DND-41 (cell line): Measurements from ENCODE around the gene DENND1C.

Experiments
- ATAC-seq: fragments of 200-7000 bp; cut with Tn5 transposase; 3 replicates; pipeline ENCODE4 v1.9.1; 2021; ENCODE audit warnings: low read depth; ENCODE audit not compliant: insufficient read depth
- DNase-seq: peaks from one replicate; pipeline ENCODE4 v3.0.0-alpha.2; 2020
- H2AFZ ChIP-seq: 2 replicates; pipeline ENCODE4 v1.6.0; 2012; ENCODE audit warnings: low read depth, low read length
- H3K27ac ChIP-seq: 2 replicates; pipeline ENCODE4 v1.5.1; 2012; ENCODE audit warnings: low read length, inconsistent platforms
- H3K27me3 ChIP-seq: fragments of 200-600 bp; sonication (generic); 2 replicates; pipeline ENCODE4 v1.6.0; 2012; ENCODE audit warnings: low read length, mild to moderate bottlenecking, inconsistent platforms; ENCODE audit not compliant: insufficient read depth, poor library complexity
- H3K36me3 ChIP-seq: 2 replicates; pipeline ENCODE4 v1.5.1; 2012; ENCODE audit warnings: low read length, inconsistent platforms; ENCODE audit not compliant: insufficient read depth
- H3K4me1 ChIP-seq: 2 replicates; pipeline ENCODE4 v1.5.1; 2012; ENCODE audit warnings: mild to moderate bottlenecking, low read length; ENCODE audit not compliant: insufficient read depth
- H3K4me2 ChIP-seq: 2 replicates; pipeline ENCODE4 v1.6.0; 2012; ENCODE audit warnings: mild to moderate bottlenecking, moderate library complexity, low read length, inconsistent platforms; ENCODE audit not compliant: insufficient read depth
- H3K4me3 ChIP-seq, 2 experiments: fragments of 200-600 bp in 1 of 2; shearing (Covaris generic) in 1 of 2; 2 replicates each; pipeline ENCODE4 v1.5.1; 2012 to 2016; ENCODE audit warnings: inconsistent platforms in 2 of 2, low read length in 2 of 2, mild to moderate bottlenecking in 2 of 2, low read depth in 1 of 2, moderate library complexity in 1 of 2
- H3K79me2 ChIP-seq: 2 replicates; pipeline ENCODE4 v1.6.0; 2012; ENCODE audit warnings: low read length, inconsistent platforms; ENCODE audit not compliant: insufficient read depth
- H3K9ac ChIP-seq: 2 replicates; pipeline ENCODE4 v1.6.0; 2012; ENCODE audit warnings: low read depth, mild to moderate bottlenecking, inconsistent platforms, low read length, moderate library complexity
- H3K9me3 ChIP-seq: 2 replicates; pipeline ENCODE4 v1.5.1; 2012; ENCODE audit warnings: low read length, moderate library complexity, mild to moderate bottlenecking, inconsistent platforms; ENCODE audit not compliant: insufficient read depth, severe bottlenecking
- H4K20me1 ChIP-seq: 2 replicates; pipeline ENCODE4 v1.6.0; 2012; ENCODE audit warnings: low read length; ENCODE audit not compliant: insufficient read depth
- EZH2 ChIP-seq: IDR thresholded peaks from 3 replicates; pipeline ENCODE4 v1.6.1; 2012; ENCODE audit warnings: borderline replicate concordance, low read depth, mild to moderate bottlenecking, moderate library complexity, low read length, inconsistent platforms; ENCODE audit not compliant: severe bottlenecking
- TF ChIP-seq, protein P1 (sequence below): IDR thresholded peaks from 2 replicates; pipeline ENCODE4 v1.5.1; 2012; ENCODE audit warnings: borderline replicate concordance, low read length, moderate library complexity, mild to moderate bottlenecking; ENCODE audit not compliant: poor library complexity, severe bottlenecking; ENCODE audit errors: extremely low read depth

DENND1C gene

GRCh38 chr19:6524311-6524710 is 42.7 kb upstream of the DENND1C start:
- no peak for DNase-seq
- no peaks in the 10 kb centered on the region for H3K27me3 ChIP-seq
- H3K4me2 ChIP-seq = no peak overlapping the region
- H4K20me1 ChIP-seq = no peaks in the 10 kb centered on the region
- peaks cover 5% of the 10 kb centered on the region; the same call in 1 of the 2 replicates for H3K4me1 ChIP-seq
- no peak overlapping the region for H3K27ac ChIP-seq
- no peak overlapping the region for H3K4me3 ChIP-seq
- H3K9me3 ChIP-seq = no peaks in the 10 kb centered on the region
- TF ChIP-seq, protein P1, sequence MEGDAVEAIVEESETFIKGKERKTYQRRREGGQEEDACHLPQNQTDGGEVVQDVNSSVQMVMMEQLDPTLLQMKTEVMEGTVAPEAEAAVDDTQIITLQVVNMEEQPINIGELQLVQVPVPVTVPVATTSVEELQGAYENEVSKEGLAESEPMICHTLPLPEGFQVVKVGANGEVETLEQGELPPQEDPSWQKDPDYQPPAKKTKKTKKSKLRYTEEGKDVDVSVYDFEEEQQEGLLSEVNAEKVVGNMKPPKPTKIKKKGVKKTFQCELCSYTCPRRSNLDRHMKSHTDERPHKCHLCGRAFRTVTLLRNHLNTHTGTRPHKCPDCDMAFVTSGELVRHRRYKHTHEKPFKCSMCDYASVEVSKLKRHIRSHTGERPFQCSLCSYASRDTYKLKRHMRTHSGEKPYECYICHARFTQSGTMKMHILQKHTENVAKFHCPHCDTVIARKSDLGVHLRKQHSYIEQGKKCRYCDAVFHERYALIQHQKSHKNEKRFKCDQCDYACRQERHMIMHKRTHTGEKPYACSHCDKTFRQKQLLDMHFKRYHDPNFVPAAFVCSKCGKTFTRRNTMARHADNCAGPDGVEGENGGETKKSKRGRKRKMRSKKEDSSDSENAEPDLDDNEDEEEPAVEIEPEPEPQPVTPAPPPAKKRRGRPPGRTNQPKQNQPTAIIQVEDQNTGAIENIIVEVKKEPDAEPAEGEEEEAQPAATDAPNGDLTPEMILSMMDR = no peak
- no peak for TF ChIP-seq EZH2
- ATAC-seq = no peak
- no peak overlapping the region for H3K9ac ChIP-seq
- no peaks in the 10 kb centered on the region for H3K79me2 ChIP-seq
- no peaks in the 10 kb centered on the region for H3K36me3 ChIP-seq
- no peak overlapping the region for H2AFZ ChIP-seq

DNA sequence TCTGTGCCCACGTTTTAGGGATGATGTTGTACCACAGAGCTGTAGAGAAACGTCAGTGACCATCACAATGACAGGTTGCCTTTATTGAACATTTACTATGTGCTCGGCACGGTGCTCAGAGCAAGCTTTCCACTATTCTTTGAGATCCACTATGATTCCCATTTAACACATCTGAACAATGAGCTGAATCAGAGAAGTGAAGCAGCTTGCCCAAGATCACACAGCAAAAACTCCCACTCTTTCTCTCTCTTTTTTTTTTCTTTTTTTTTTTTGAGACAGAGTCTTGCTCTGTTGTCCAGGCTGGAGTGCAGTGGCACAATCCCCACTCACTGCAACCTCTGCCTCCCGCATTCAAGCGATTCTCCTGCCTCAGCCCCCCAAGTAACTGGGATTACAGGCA is 41.1 kb upstream of the DENND1C start:
- H2AFZ ChIP-seq = no peak overlapping the region
- no peaks in the 10 kb centered on the region for H4K20me1 ChIP-seq
- no peaks in the 10 kb centered on the region for H3K36me3 ChIP-seq
- DNase-seq (no peak), ATAC-seq (no peak)
- H3K27ac ChIP-seq = no peak overlapping the region
- H3K9me3 ChIP-seq = no peaks in the 10 kb centered on the region
- no peak overlapping the region for H3K9ac ChIP-seq
- H3K4me3 ChIP-seq = no peak overlapping the region
- H3K4me1 ChIP-seq = peaks cover 14% of the 10 kb centered on the region
- no peaks in the 10 kb centered on the region for H3K27me3 ChIP-seq
- H3K4me2 ChIP-seq = no peak overlapping the region
- TF ChIP-seq EZH2 = no peak
- TF ChIP-seq, protein P1 = no peak
- H3K79me2 ChIP-seq = no peaks in the 10 kb centered on the region

GRCh38 chr19:6521718-6522646 is 40.4 kb upstream of the DENND1C start:
- Histone ChIP-seq H3K27ac (no peak overlapping the region), H3K4me1 (peaks cover 22% of the 10 kb centered on the region), H3K4me3 (no peak overlapping the region), H3K27me3 (no peaks in the 10 kb centered on the region), H3K4me2 (no peak overlapping the region), H3K9me3 (no peaks in the 10 kb centered on the region), H3K79me2 (no peaks in the 10 kb centered on the region), H2AFZ (no peak overlapping the region), H4K20me1 (no peaks in the 10 kb centered on the region), H3K36me3 (no peaks in the 10 kb centered on the region), H3K9ac (no peak overlapping the region)
- peak; percentile 35; the same call in 1 of the 3 replicates for ATAC-seq
- TF ChIP-seq EZH2 = no peak
- TF ChIP-seq, protein P1 = no peak
- peak; percentile 20 for DNase-seq
